OCI-LY1 (cell line): ENCODE data around the gene FAM124A.

ENCODE experiments used
- EZH2 ChIP-seq: fragments of 200-600 bp; sonication (generic), shearing (Covaris generic); IDR thresholded peaks from 2 replicates; pipeline ENCODE4 v1.8.0; 2017; ENCODE audit warnings: borderline replicate concordance, mixed run types, mild to moderate bottlenecking, antibody characterized with exemption, low read length, moderate library complexity, mixed read lengths
- TF ChIP-seq, protein P1 (sequence below): fragments of 200-600 bp; sonication (generic), shearing (Covaris generic); IDR thresholded peaks from 2 replicates; pipeline ENCODE4 v1.5.1; 2017; ENCODE audit warnings: mild to moderate bottlenecking, antibody characterized with exemption, low read length, moderate library complexity, mixed read lengths

DNA sequence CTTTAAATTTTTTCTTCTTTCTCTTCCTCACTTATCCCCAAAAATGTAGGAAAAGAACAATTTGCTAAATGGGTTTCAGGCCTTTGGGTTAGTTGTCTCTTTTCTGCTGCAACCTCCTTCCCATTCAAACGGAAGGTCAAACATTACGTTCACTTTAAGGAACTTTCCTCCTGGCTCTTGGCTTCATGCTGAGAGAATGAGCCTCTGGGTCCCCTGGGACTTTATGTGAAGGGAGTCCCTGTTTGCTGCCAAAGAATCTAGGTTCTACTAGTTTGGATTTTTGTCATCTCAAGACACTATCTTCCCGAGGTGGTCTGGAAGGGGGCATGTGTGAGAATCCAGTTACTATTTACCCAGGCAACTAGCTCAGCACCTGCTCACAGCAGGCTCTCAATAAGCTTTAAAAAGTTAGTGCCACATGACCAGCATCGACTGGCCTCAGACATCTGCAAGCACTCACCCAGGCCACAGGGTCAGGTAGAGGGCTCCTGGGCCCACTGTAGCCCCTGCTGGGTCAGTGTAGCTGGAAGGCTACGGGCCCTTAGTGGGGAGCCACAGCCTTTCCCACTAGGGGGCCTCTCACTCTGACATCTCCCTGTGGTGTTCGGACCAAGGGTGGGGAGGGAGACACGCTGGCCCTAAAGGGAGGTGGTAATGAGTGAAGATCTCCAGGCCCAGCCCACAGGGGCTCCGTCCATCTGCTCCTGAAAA, 40.5 kb downstream of the FAM124A start:
- TF ChIP-seq, protein P1, sequence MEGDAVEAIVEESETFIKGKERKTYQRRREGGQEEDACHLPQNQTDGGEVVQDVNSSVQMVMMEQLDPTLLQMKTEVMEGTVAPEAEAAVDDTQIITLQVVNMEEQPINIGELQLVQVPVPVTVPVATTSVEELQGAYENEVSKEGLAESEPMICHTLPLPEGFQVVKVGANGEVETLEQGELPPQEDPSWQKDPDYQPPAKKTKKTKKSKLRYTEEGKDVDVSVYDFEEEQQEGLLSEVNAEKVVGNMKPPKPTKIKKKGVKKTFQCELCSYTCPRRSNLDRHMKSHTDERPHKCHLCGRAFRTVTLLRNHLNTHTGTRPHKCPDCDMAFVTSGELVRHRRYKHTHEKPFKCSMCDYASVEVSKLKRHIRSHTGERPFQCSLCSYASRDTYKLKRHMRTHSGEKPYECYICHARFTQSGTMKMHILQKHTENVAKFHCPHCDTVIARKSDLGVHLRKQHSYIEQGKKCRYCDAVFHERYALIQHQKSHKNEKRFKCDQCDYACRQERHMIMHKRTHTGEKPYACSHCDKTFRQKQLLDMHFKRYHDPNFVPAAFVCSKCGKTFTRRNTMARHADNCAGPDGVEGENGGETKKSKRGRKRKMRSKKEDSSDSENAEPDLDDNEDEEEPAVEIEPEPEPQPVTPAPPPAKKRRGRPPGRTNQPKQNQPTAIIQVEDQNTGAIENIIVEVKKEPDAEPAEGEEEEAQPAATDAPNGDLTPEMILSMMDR: peak; percentile 41
- TF ChIP-seq EZH2: no peak
